SK-N-SH (cell line): ENCODE measurements around the gene TIGD6. TPM values are rescaled to one million over a fixed set of nuclear protein-coding genes. Genes with fewer than 3 reads are reported as not detected.

Experiments
- CTCF ChIA-PET: fragments of 300-600, 350-600 bp; formaldehyde crosslinking; extraction: SDS; loops from one replicate; lab custom pipeline; 2021; lab: Yijun Ruan, JAX
- POLR2A ChIA-PET: fragments of 350-600 bp; sonication (Branson Sonifier 250); formaldehyde crosslinking; extraction: SDS; loops from one replicate; lab custom pipeline; 2020; ENCODE audit warnings: antibody characterized with exemption, inconsistent platforms; lab: Yijun Ruan, JAX
- DNase-seq: peaks from one replicate; pipeline ENCODE4 v3.0.0; 2012
- H2AFZ ChIP-seq: fragments of 200-600 bp; sonication (generic); 2 replicates; pipeline ENCODE4 v1.8.1; 2016; ENCODE audit warnings: antibody characterized with exemption, mild to moderate bottlenecking, low read depth
- H3F3A ChIP-seq: fragments of 200-600 bp; sonication (generic); replicated peaks from 2 replicates; pipeline ENCODE3; 2016; ENCODE audit warnings: antibody characterized with exemption, mild to moderate bottlenecking; ENCODE audit not compliant: insufficient read depth
- H3K27ac ChIP-seq, 2 experiments: fragments of 200-500 bp in 1 of 2; fragments of 200-600 bp in 1 of 2; sonication (Bioruptor generic) in 1 of 2; sonication (generic), shearing (Covaris generic) in 1 of 2; 2 replicates each; pipeline versions ENCODE4 v1.5.1 to v1.6.1; 2014 to 2016; ENCODE audit warnings: low read depth in 2 of 2, inconsistent platforms in 1 of 2, low read length in 1 of 2, mild to moderate bottlenecking in 1 of 2, mixed read lengths in 1 of 2
- H3K27me3 ChIP-seq: fragments of 200-600 bp; sonication (generic), shearing (Covaris generic); 2 replicates; pipeline ENCODE4 v1.6.1; 2016; ENCODE audit warnings: mixed run types; ENCODE audit not compliant: insufficient read depth
- H3K36me3 ChIP-seq, 2 experiments: fragments of 200-500 bp in 1 of 2; fragments of 200-600 bp in 1 of 2; sonication (Bioruptor generic) in 1 of 2; sonication (generic) in 1 of 2; replicated peaks in 1 of 2; 2 replicates each; pipeline versions ENCODE3 to v1.5.1; 2014 to 2016; ENCODE audit warnings: low read length in 1 of 2, mild to moderate bottlenecking in 1 of 2; ENCODE audit not compliant: insufficient read depth in 2 of 2, control insufficient read depth in 1 of 2
- H3K4me1 ChIP-seq, 2 experiments: fragments of 200-500 bp in 1 of 2; fragments of 200-600 bp in 1 of 2; sonication (Bioruptor generic) in 1 of 2; sonication (generic), shearing (Covaris generic) in 1 of 2; 2 replicates each; pipeline versions ENCODE4 v1.5.1 to v1.6.1; 2014 to 2016; ENCODE audit warnings: low read depth in 1 of 2, low read length in 1 of 2, mixed run types in 1 of 2; ENCODE audit not compliant: insufficient read depth in 2 of 2, control insufficient read depth in 1 of 2
- H3K4me2 ChIP-seq: fragments of 200-600 bp; sonication (generic), shearing (Covaris generic); 2 replicates; pipeline ENCODE4 v1.6.1; 2017; ENCODE audit warnings: mixed run types
- H3K4me3 ChIP-seq, 2 experiments: fragments of 200-500 bp in 1 of 2; fragments of 200-600 bp in 1 of 2; sonication (Bioruptor generic) in 1 of 2; sonication (generic), shearing (Covaris generic) in 1 of 2; 2 replicates each; pipeline versions ENCODE4 v1.5.1 to v1.8.1; 2014 to 2016; ENCODE audit warnings: low read depth in 2 of 2, inconsistent platforms in 1 of 2, low read length in 1 of 2, mild to moderate bottlenecking in 1 of 2, mixed read lengths in 1 of 2, moderate library complexity in 1 of 2
- H3K79me2 ChIP-seq: fragments of 200-600 bp; sonication (generic); 2 replicates; pipeline ENCODE4 v1.8.1; 2017; ENCODE audit warnings: mild to moderate bottlenecking; ENCODE audit not compliant: insufficient read depth
- H3K9ac ChIP-seq: fragments of 200-600 bp; sonication (generic); 2 replicates; pipeline ENCODE4 v1.6.1; 2017; ENCODE audit warnings: mixed run types
- H3K9me2 ChIP-seq: fragments of 200-600 bp; sonication (generic); 2 replicates; pipeline ENCODE4 v1.6.1; 2017; ENCODE audit warnings: mixed run types
- H3K9me3 ChIP-seq: fragments of 200-600 bp; sonication (generic); 2 replicates; pipeline ENCODE4 v1.6.1; 2017; ENCODE audit warnings: mixed run types, mild to moderate bottlenecking, moderate library complexity
- H4K20me1 ChIP-seq: fragments of 200-600 bp; sonication (generic); 2 replicates; pipeline ENCODE4 v1.6.1; 2017; ENCODE audit warnings: mild to moderate bottlenecking, mixed run types; ENCODE audit not compliant: insufficient read depth
- CHD2 ChIP-seq: fragments of 150-350 bp; IDR thresholded peaks from 2 replicates; pipeline ENCODE4 v1.6.1; 2018; ENCODE audit warnings: low read length; ENCODE audit not compliant: partially characterized antibody
- ELF1 ChIP-seq: IDR thresholded peaks from 2 replicates; pipeline ENCODE4 v1.4.0; 2012
- EP300 ChIP-seq, 2 experiments: IDR thresholded peaks; 2 replicates each; pipeline versions ENCODE4 v1.4.0 to v1.6.1; 2012; ENCODE audit warnings: borderline replicate concordance in 1 of 2, low read depth in 1 of 2, low read length in 1 of 2
- FOXJ3 ChIP-seq: sonication (generic); formaldehyde crosslinking; IDR thresholded peaks from 2 replicates; pipeline ENCODE4 v1.5.1; 2020; ENCODE audit warnings: mild to moderate bottlenecking, missing genetic modification reagents
- GABPA ChIP-seq: IDR thresholded peaks from 2 replicates; pipeline ENCODE4 v1.4.0; 2012; ENCODE audit warnings: low read depth, mild to moderate bottlenecking
- GATA2 ChIP-seq: sonication (generic); formaldehyde crosslinking; IDR thresholded peaks from 2 replicates; pipeline ENCODE4 v1.5.0; 2020; ENCODE audit warnings: mild to moderate bottlenecking, missing genetic modification reagents
- JUND ChIP-seq: IDR thresholded peaks from 2 replicates; pipeline ENCODE4 v1.4.0; 2012
- MEF2A ChIP-seq: IDR thresholded peaks from 2 replicates; pipeline ENCODE4 v1.4.0; 2012; ENCODE audit warnings: low read depth, borderline replicate concordance
- MXI1 ChIP-seq: IDR thresholded peaks from 2 replicates; pipeline ENCODE4 v1.6.1; 2012; ENCODE audit warnings: mild to moderate bottlenecking, low read depth, low read length, improper control_type of control experiment
- NFIC ChIP-seq: IDR thresholded peaks from 2 replicates; pipeline ENCODE4 v1.4.0; 2012; ENCODE audit warnings: borderline replicate concordance
- NRF1 ChIP-seq: IDR thresholded peaks from 2 replicates; pipeline ENCODE4 v1.6.1; 2012; ENCODE audit warnings: low read depth, mild to moderate bottlenecking, low read length
- RAD21 ChIP-seq: IDR thresholded peaks from 2 replicates; pipeline ENCODE4 v1.6.1; 2012; ENCODE audit warnings: mild to moderate bottlenecking, low read length
- RCOR1 ChIP-seq: fragments of 150-350 bp; IDR thresholded peaks from 2 replicates; pipeline ENCODE4 v1.6.1; 2017; ENCODE audit warnings: antibody characterized with exemption, low read length
- RFX5 ChIP-seq: IDR thresholded peaks from 2 replicates; pipeline ENCODE4 v1.6.1; 2012; ENCODE audit warnings: mild to moderate bottlenecking, improper control_type of control experiment, low read length
- SIN3A ChIP-seq: IDR thresholded peaks from 2 replicates; pipeline ENCODE4 v1.6.1; 2012; ENCODE audit warnings: low read depth, mild to moderate bottlenecking, low read length, moderate library complexity, borderline replicate concordance
- SMC3 ChIP-seq: IDR thresholded peaks from 2 replicates; pipeline ENCODE4 v1.6.1; 2012; ENCODE audit warnings: low read depth, low read length, improper control_type of control experiment
- TAF1 ChIP-seq: IDR thresholded peaks from 2 replicates; pipeline ENCODE4 v1.6.1; 2012; ENCODE audit warnings: low read depth, mild to moderate bottlenecking, low read length, moderate library complexity, borderline replicate concordance
- TEAD4 ChIP-seq: IDR thresholded peaks from 2 replicates; pipeline ENCODE4 v1.4.0; 2012; ENCODE audit warnings: mild to moderate bottlenecking, borderline replicate concordance; ENCODE audit not compliant: insufficient read depth
- WGBS: methylation state at CpG from one replicate; pipeline ENCODE4 v1.1.6; 2017; ENCODE audit warnings: low lambda C conversion rate; 5-methylcytosine and 5-hydroxymethylcytosine counted together
- polyA plus RNA-seq, 3 experiments: library from polyadenylated mRNA; depleted of rRNA; stranded (reverse); fragments of >200 nt; gene quantifications; 2 replicates each; pipeline ENCODE4 v1.2.3, GENCODE V29; 2012
- TF ChIP-seq, protein P1 (sequence below): fragments of 200-600 bp; sonication (generic); IDR thresholded peaks from 2 replicates; pipeline ENCODE4 v1.6.1; 2017; ENCODE audit warnings: antibody characterized with exemption, mild to moderate bottlenecking, moderate library complexity
- TF ChIP-seq, protein P2 (sequence below): IDR thresholded peaks from 2 replicates; pipeline ENCODE4 v1.4.0; 2012; ENCODE audit warnings: low read depth, borderline replicate concordance
- TF ChIP-seq, protein P3 (sequence below): IDR thresholded peaks from 2 replicates; pipeline ENCODE4; 2012
- TF ChIP-seq, protein P4 (sequence below): IDR thresholded peaks from 2 replicates; pipeline ENCODE4 v1.4.0; 2012; ENCODE audit warnings: low read depth
- TF ChIP-seq, protein P5 (sequence below): IDR thresholded peaks from 2 replicates; pipeline ENCODE4 v1.4.0; 2012; ENCODE audit warnings: low read depth, borderline replicate concordance

The TIGD6 gene
- polyA plus RNA-seq, 1 of the 3 experiments (the other 2 are of a cell fraction), result 4.7 TPM

DNA sequence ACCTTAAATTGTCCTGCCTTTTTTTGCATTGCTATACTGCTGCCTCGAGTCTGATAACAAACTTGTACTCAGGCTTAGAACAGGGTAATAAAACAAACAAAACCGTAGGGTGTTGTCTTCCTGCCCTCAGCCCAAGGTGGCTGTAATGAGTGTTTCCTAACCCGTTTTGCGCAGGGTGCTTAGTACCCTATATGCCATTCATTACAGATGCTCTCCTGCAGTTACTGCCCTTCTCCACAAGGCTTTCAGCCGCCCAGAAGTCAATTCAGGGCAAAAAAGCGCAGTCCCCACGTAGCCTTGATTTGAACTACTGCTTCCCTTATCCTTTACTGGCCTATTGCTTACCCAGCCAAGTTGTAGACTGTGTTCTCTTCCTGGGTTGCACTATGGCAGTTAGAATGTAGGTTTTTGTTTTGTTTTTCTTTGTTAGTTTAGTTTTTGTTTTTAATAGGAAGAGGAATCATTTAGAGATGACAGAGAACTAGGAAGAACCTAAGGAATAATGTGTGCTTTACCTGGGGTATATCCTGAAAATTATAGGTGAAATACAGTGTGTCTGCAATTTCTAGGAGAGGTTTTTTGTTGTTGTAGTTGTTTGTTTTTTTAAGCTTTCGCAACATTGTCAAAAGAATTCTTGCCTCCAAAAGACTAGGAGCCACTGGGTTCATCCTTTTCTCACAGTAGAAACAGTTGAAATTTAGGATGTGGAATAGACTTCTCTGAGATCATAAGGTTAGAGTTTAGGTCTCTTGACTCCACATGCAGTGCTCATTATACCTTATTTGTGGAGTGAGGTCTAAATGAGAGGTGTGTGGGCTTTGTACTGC is 1.4 kb upstream of the TIGD6 start:
- WGBS, result 15% methylated on average over 8 of the region's 8 CpGs
- Histone ChIP-seq H3K79me2 (peaks cover 74% of the 10 kb centered on the region), H3K9ac (peak overlapping the region; percentile 95), H3K27me3 (no peaks in the 10 kb centered on the region), H3K9me3 (no peaks in the 10 kb centered on the region), H3K4me1 (peaks cover 13 to 20% of the 10 kb centered on the region in 2 experiments; a peak in 3 of 4 replicates), H3K4me2 (peak overlapping the region; percentile 96), H3K36me3 (peaks cover 25 to 27% of the 10 kb centered on the region in 2 experiments), H2AFZ (peak overlapping the region; percentile 85), H3K9me2 (no peaks in the 10 kb centered on the region), H3K27ac (peak overlapping the region in 1 of 2 experiments; percentile 85; a peak in 3 of 4 replicates), H4K20me1 (peaks cover 12% of the 10 kb centered on the region), H3F3A (peaks cover 8% of the 10 kb centered on the region), H3K4me3 (peak overlapping the region; percentile 83 to 96)
- TF ChIP-seq TEAD4 (no peak), GATA2 (CRISPR knock-in tag) (no peak), RAD21 (peak; percentile 47), RFX5 (no peak), RCOR1 (no peak), NFIC (no peak), ELF1 (no peak), CHD2 (no peak), EP300 (IDR thresholded peaks at IDR 0.05; ENCODE audit: borderline replicate concordance in 1 of 2, low read depth in 1 of 2, low read length in 1 of 2) (no peak), JUND (no peak), MEF2A (no peak), GABPA (no peak), TAF1 (no peak), NRF1 (no peak), MXI1 (peak; percentile 43; the same call in 1 of the 2 replicates), SIN3A (no peak), FOXJ3 (CRISPR knock-in tag) (no peak), SMC3 (peak; percentile 40; the same call in 1 of the 2 replicates)
- TF ChIP-seq, protein P1, sequence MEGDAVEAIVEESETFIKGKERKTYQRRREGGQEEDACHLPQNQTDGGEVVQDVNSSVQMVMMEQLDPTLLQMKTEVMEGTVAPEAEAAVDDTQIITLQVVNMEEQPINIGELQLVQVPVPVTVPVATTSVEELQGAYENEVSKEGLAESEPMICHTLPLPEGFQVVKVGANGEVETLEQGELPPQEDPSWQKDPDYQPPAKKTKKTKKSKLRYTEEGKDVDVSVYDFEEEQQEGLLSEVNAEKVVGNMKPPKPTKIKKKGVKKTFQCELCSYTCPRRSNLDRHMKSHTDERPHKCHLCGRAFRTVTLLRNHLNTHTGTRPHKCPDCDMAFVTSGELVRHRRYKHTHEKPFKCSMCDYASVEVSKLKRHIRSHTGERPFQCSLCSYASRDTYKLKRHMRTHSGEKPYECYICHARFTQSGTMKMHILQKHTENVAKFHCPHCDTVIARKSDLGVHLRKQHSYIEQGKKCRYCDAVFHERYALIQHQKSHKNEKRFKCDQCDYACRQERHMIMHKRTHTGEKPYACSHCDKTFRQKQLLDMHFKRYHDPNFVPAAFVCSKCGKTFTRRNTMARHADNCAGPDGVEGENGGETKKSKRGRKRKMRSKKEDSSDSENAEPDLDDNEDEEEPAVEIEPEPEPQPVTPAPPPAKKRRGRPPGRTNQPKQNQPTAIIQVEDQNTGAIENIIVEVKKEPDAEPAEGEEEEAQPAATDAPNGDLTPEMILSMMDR, result peak; percentile 68
- TF ChIP-seq, protein P2, sequence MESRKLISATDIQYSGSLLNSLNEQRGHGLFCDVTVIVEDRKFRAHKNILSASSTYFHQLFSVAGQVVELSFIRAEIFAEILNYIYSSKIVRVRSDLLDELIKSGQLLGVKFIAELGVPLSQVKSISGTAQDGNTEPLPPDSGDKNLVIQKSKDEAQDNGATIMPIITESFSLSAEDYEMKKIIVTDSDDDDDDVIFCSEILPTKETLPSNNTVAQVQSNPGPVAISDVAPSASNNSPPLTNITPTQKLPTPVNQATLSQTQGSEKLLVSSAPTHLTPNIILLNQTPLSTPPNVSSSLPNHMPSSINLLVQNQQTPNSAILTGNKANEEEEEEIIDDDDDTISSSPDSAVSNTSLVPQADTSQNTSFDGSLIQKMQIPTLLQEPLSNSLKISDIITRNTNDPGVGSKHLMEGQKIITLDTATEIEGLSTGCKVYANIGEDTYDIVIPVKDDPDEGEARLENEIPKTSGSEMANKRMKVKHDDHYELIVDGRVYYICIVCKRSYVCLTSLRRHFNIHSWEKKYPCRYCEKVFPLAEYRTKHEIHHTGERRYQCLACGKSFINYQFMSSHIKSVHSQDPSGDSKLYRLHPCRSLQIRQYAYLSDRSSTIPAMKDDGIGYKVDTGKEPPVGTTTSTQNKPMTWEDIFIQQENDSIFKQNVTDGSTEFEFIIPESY, result no peak
- TF ChIP-seq, protein P3, sequence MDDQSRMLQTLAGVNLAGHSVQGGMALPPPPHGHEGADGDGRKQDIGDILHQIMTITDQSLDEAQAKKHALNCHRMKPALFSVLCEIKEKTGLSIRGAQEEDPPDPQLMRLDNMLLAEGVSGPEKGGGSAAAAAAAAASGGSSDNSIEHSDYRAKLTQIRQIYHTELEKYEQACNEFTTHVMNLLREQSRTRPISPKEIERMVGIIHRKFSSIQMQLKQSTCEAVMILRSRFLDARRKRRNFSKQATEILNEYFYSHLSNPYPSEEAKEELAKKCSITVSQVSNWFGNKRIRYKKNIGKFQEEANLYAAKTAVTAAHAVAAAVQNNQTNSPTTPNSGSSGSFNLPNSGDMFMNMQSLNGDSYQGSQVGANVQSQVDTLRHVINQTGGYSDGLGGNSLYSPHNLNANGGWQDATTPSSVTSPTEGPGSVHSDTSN, result no peak
- TF ChIP-seq, protein P4, sequence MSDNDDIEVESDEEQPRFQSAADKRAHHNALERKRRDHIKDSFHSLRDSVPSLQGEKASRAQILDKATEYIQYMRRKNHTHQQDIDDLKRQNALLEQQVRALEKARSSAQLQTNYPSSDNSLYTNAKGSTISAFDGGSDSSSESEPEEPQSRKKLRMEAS, result no peak
- TF ChIP-seq, protein P5, sequence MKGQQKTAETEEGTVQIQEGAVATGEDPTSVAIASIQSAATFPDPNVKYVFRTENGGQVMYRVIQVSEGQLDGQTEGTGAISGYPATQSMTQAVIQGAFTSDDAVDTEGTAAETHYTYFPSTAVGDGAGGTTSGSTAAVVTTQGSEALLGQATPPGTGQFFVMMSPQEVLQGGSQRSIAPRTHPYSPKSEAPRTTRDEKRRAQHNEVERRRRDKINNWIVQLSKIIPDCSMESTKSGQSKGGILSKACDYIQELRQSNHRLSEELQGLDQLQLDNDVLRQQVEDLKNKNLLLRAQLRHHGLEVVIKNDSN, result no peak
- peak; percentile 78 for DNase-seq
- ChIA-PET POLR2A (no interaction called here), CTCF (interaction anchor here (0.9 to 4.5 kb wide), 6 partner anchors 11 to 168 kb away, joined by 4 to 29 read pairs (median 11); no protein-coding TSS in a partner anchor)
